AG04449 (cell line): ENCODE data around the gene CEL.
"Not testable (repeated sequence)": the region's sequence is repeated elsewhere in the genome, so short reads cannot be mapped to it uniquely, and the experiment has no call there.

Source experiments
- CTCF ChIA-PET: fragments of 350-600 bp; formaldehyde crosslinking; extraction: SDS; loops from one replicate; lab custom pipeline; 2021; ENCODE audit warnings: antibody characterized with exemption; lab: Yijun Ruan, JAX
- POLR2A ChIA-PET: fragments of 400-600, 350-600 bp; formaldehyde crosslinking; extraction: SDS; loops from one replicate; lab custom pipeline; 2020; ENCODE audit warnings: antibody characterized with exemption, inconsistent platforms; lab: Yijun Ruan, JAX
- DNase-seq: peaks from one replicate; pipeline ENCODE4 v3.0.0-alpha.2; 2010; ENCODE audit warnings: low read depth, low spot score
- H3K4me3 ChIP-seq: 2 replicates; pipeline ENCODE4 v1.5.1; 2011; ENCODE audit warnings: low read depth, mild to moderate bottlenecking, control low read depth, low read length
- CTCF ChIP-seq: IDR thresholded peaks from one replicate; pipeline ENCODE4 v1.5.1; 2011; ENCODE audit warnings: mild to moderate bottlenecking, moderate library complexity, low read length, control low read depth, inconsistent platforms; ENCODE audit not compliant: insufficient read depth; ENCODE audit errors: missing control alignments

Gene CEL

GRCh38 chr9:133061764-133062145 is at the start of gene CEL:
TSS of gene CEL (plus strand) at chr9:133061981. CDS start at chr9:133062003, 22 bp downstream.
- DNase-seq, H3K4me3 ChIP-seq, POLR2A ChIA-PET: not testable (repeated sequence)
- CTCF ChIA-PET, result interaction anchor here (1.0 to 27.8 kb wide), 2 partner anchors 14 to 84 kb away, joined by 3 to 462 read pairs; no protein-coding TSS in a partner anchor

- CTCF ChIA-PET, result interaction anchor here (5.0 kb wide), 1 partner anchor 9 kb away, joined by 82 read pairs; no protein-coding TSS in a partner anchor
- TF ChIP-seq CTCF, result no peak
- POLR2A ChIA-PET, result no interaction called here
- H3K4me3 ChIP-seq, result no peak overlapping the region
- DNase-seq, result no peak
These were observed 47.1 kb upstream of the CEL start for GRCh38 chr9:133014696-133015095.

- CTCF ChIA-PET, result interaction anchor here (0.8 to 7.2 kb wide), 24 partner anchors 11 to 704 kb away, joined by 3 to 148 read pairs (median 6); partner anchors contain the start of gene GTF3C5
- no peak overlapping the region for H3K4me3 ChIP-seq
- DNase-seq, result no peak
- POLR2A ChIA-PET, result no interaction called here
- TF ChIP-seq CTCF, result no peak
These were observed 38.5 kb upstream of the CEL start for GRCh38 chr9:133023117-133023890.

GRCh38 chr9:133026426-133026825 is 35.4 kb upstream of the CEL start:
- TF ChIP-seq CTCF, result no peak
- POLR2A ChIA-PET, result no interaction called here
- no peak for DNase-seq
- H3K4me3 ChIP-seq, result no peak overlapping the region
- CTCF ChIA-PET, result interaction anchor here (1.0 to 7.2 kb wide), 8 partner anchors 9 to 460 kb away, joined by 3 to 148 read pairs (median 8); partner anchors contain the start of gene GTF3C5

- POLR2A ChIA-PET, result no interaction called here
- CTCF ChIA-PET, result interaction anchor here (1.0 to 7.2 kb wide), 5 partner anchors 10 to 460 kb away, joined by 3 to 148 read pairs (median 6); partner anchors contain the start of gene GTF3C5
- no peak for DNase-seq
- H3K4me3 ChIP-seq, result no peak overlapping the region
- no peak for TF ChIP-seq CTCF
These were observed 34.6 kb upstream of the CEL start for GRCh38 chr9:133027134-133027533.

GRCh38 chr9:133028221-133028620 is 33.6 kb upstream of the CEL start:
- TF ChIP-seq CTCF, result no peak
- no peak overlapping the region for H3K4me3 ChIP-seq
- POLR2A ChIA-PET, result interaction anchor here (0.5 kb wide), 1 partner anchor 319 kb away, joined by 3 read pairs; no protein-coding TSS in a partner anchor
- CTCF ChIA-PET, result interaction anchor here (0.6 to 9.1 kb wide), 4 partner anchors 14 to 456 kb away, joined by 3 to 85 read pairs (median 27); no protein-coding TSS in a partner anchor
- no peak for DNase-seq
